MCF 10A (cell line): ENCODE measurements around the gene TOP2A. TPM values are rescaled to one million over a fixed set of nuclear protein-coding genes. Genes with fewer than 3 reads are reported as not detected.
"Not testable (repeated sequence)": the region's sequence is repeated elsewhere in the genome, so short reads cannot be mapped to it uniquely, and the experiment has no call there.

ENCODE experiments used
- BruUV-seq: library from RNA; stranded (reverse); fragments of 400-500 nt; replicated peaks from 2 replicates; lab custom pipeline; 2021; lab: Mats Ljungman, UMichigan
- CTCF ChIA-PET: fragments of 300-600 bp; sonication (Branson Sonifier 250); formaldehyde crosslinking; extraction: SDS; loops from one replicate; lab custom pipeline; 2021; ENCODE audit warnings: antibody characterized with exemption, inconsistent platforms; lab: Yijun Ruan, JAX
- POLR2A ChIA-PET: fragments of 300-600, 350-650 bp; sonication (Branson Sonifier 250); formaldehyde crosslinking; extraction: SDS; loops from one replicate; lab custom pipeline; 2020; ENCODE audit warnings: antibody characterized with exemption, inconsistent platforms; lab: Yijun Ruan, JAX
- DNase-seq: peaks from one replicate; pipeline ENCODE4 v3.0.0-alpha.2; 2018; ENCODE audit not compliant: unreplicated experiment
- H3K27ac Mint-ChIP-seq: one replicate; pipeline ENCODE4 v1.8.0; 2022; ENCODE audit warnings: mild to moderate bottlenecking, low read depth, mixed read lengths; ENCODE audit not compliant: unreplicated experiment
- H3K27me3 Mint-ChIP-seq: one replicate; pipeline ENCODE4 v1.8.0; 2022; ENCODE audit warnings: mixed read lengths; ENCODE audit not compliant: insufficient read depth, unreplicated experiment
- H3K36me3 Mint-ChIP-seq: one replicate; pipeline ENCODE4 v1.8.0; 2022; ENCODE audit warnings: mild to moderate bottlenecking, moderate library complexity, mixed read lengths; ENCODE audit not compliant: insufficient read depth, unreplicated experiment
- H3K4me1 Mint-ChIP-seq: one replicate; pipeline ENCODE4 v1.8.0; 2022; ENCODE audit warnings: mixed read lengths; ENCODE audit not compliant: insufficient read depth, unreplicated experiment
- H3K4me3 Mint-ChIP-seq: one replicate; pipeline ENCODE4 v1.8.0; 2022; ENCODE audit warnings: mild to moderate bottlenecking, moderate library complexity, mixed read lengths; ENCODE audit not compliant: unreplicated experiment
- H3K9me3 Mint-ChIP-seq: one replicate; pipeline ENCODE4 v1.8.0; 2022; ENCODE audit warnings: mixed read lengths; ENCODE audit not compliant: unreplicated experiment
- CTCF ChIP-seq: fragments of 200-600 bp; IDR thresholded peaks from one replicate; pipeline ENCODE4 v1.8.0; 2022; ENCODE audit warnings: antibody characterized with exemption, mild to moderate bottlenecking; ENCODE audit not compliant: unreplicated experiment
- intact Hi-C: fragments of 100-400 bp; cut with micrococcal nuclease; formaldehyde crosslinking; loops from 2 replicates; pipeline ENCODE4 v1.14.1; 2022
- total RNA-seq: library from RNA; stranded (reverse); gene quantifications from 2 replicates; pipeline ENCODE4 v1.2.3, GENCODE V29; 2022

Gene TOP2A
- total RNA-seq, 1 experiment from 2014 or later = 151 TPM

GRCh38 chr17:40382251-40382650, 35.4 kb downstream of the TOP2A start:
- no peak for TF ChIP-seq CTCF
- H3K36me3 Mint-ChIP-seq = peaks cover 6% of the 10 kb centered on the region
- H3K4me3 Mint-ChIP-seq = no peak overlapping the region
- H3K9me3 Mint-ChIP-seq = no peaks in the 10 kb centered on the region
- ChIA-PET CTCF (interaction anchor here (1.4 kb wide), 1 partner anchor 10 kb away, joined by 5 read pairs; no protein-coding TSS in a partner anchor), POLR2A (no interaction called here)
- no TSS peak for BruUV-seq
- H3K27me3 Mint-ChIP-seq = no peaks in the 10 kb centered on the region
- DNase-seq = no peak
- H3K27ac Mint-ChIP-seq = no peak overlapping the region
- H3K4me1 Mint-ChIP-seq = no peaks in the 10 kb centered on the region
- intact Hi-C loops = no loop called here

- no peaks in the 10 kb centered on the region for H3K9me3 Mint-ChIP-seq
- intact Hi-C loops = no loop called here
- peaks cover 6% of the 10 kb centered on the region for H3K36me3 Mint-ChIP-seq
- no peak overlapping the region for H3K27ac Mint-ChIP-seq
- ChIA-PET CTCF (no interaction called here), POLR2A (no interaction called here)
- no TSS peak for BruUV-seq
- no peak for TF ChIP-seq CTCF
- no peak overlapping the region for H3K4me3 Mint-ChIP-seq
- H3K27me3 Mint-ChIP-seq = no peaks in the 10 kb centered on the region
- DNase-seq = no peak
- no peaks in the 10 kb centered on the region for H3K4me1 Mint-ChIP-seq
Measured at GRCh38 chr17:40378966-40379365, 38.7 kb downstream of the TOP2A start.

GRCh38 chr17:40377832-40378231, 39.9 kb downstream of the TOP2A start:
- no TSS peak for BruUV-seq
- no peaks in the 10 kb centered on the region for H3K27me3 Mint-ChIP-seq
- TF ChIP-seq CTCF = no peak
- ChIA-PET CTCF (interaction anchor here (0.6 kb wide), 1 partner anchor 21 kb away, joined by 4 read pairs; no protein-coding TSS in a partner anchor), POLR2A (no interaction called here)
- H3K4me1 Mint-ChIP-seq = peaks cover 10% of the 10 kb centered on the region
- no peaks in the 10 kb centered on the region for H3K9me3 Mint-ChIP-seq
- H3K36me3 Mint-ChIP-seq = peaks cover 6% of the 10 kb centered on the region
- no peak overlapping the region for H3K4me3 Mint-ChIP-seq
- intact Hi-C loops = no loop called here
- H3K27ac Mint-ChIP-seq = no peak overlapping the region
- no peak for DNase-seq

- H3K9me3 Mint-ChIP-seq, intact Hi-C loops, DNase-seq, H3K4me3 Mint-ChIP-seq, H3K27ac Mint-ChIP-seq, H3K27me3 Mint-ChIP-seq, BruUV-seq: not testable (repeated sequence)
- Mint-ChIP-seq H3K36me3 (peaks cover 10% of the 10 kb centered on the region), H3K4me1 (peaks cover 20% of the 10 kb centered on the region)
- ChIA-PET CTCF (interaction anchor here (1.1 kb wide), 1 partner anchor 22 kb away, joined by 4 read pairs; no protein-coding TSS in a partner anchor), POLR2A (interaction anchor here (0.6 kb wide), 1 partner anchor 77 kb away, joined by 3 read pairs; no protein-coding TSS in a partner anchor)
Measured at GRCh38 chr17:40376541-40376940, 41.2 kb downstream of the TOP2A start.

GRCh38 chr17:40375786-40376185, 41.9 kb downstream of the TOP2A start:
- not testable (repeated sequence) for BruUV-seq

More at GRCh38 chr17:40375786-40376185, 41.9 kb downstream of the TOP2A start:
- H3K9me3 Mint-ChIP-seq, H3K4me3 Mint-ChIP-seq, DNase-seq, intact Hi-C loops, H3K27ac Mint-ChIP-seq, POLR2A ChIA-PET, CTCF ChIA-PET, H3K27me3 Mint-ChIP-seq: not testable (repeated sequence)
- H3K36me3 Mint-ChIP-seq = peaks cover 10% of the 10 kb centered on the region
- H3K4me1 Mint-ChIP-seq = peaks cover 24% of the 10 kb centered on the region
